ENCODE measurements around the gene PBX4.

Gene PBX4

DNA sequence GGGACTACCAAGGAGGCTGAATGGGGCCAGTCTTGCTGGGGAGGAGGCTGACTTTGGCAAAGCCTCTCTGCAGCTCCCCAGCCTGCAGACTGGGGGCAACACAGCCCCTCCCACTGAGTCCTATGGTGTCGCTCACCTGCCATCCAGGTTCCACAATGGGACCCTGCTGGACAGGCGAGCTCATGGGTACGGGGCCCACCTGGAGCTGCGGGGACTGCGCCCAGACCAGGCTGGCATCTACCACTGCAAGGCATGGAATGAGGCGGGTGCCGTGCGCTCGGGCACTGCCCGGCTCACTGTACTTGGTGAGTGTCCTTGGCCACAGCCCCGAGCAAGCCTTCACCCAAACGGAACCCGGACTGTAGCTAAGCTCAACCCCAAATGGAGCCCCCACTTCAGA, 75.4 kb downstream of the PBX4 start:
- H3F3A ChIP-seq (ENCODE audit: insufficient read depth, low read length): no peaks in the 10 kb centered on the region
- H2AFZ ChIP-seq (ENCODE audit: low read length): no peak overlapping the region
- H3K9ac ChIP-seq (ENCODE audit: low read length): no peak overlapping the region
- H3K27ac ChIP-seq (ENCODE audit: low read depth, low read length, poor library complexity, severe bottlenecking): no peak overlapping the region
- no peaks in the 10 kb centered on the region for H3K79me2 ChIP-seq (ENCODE audit: insufficient read depth, low read length)
- TF ChIP-seq, protein P1, sequence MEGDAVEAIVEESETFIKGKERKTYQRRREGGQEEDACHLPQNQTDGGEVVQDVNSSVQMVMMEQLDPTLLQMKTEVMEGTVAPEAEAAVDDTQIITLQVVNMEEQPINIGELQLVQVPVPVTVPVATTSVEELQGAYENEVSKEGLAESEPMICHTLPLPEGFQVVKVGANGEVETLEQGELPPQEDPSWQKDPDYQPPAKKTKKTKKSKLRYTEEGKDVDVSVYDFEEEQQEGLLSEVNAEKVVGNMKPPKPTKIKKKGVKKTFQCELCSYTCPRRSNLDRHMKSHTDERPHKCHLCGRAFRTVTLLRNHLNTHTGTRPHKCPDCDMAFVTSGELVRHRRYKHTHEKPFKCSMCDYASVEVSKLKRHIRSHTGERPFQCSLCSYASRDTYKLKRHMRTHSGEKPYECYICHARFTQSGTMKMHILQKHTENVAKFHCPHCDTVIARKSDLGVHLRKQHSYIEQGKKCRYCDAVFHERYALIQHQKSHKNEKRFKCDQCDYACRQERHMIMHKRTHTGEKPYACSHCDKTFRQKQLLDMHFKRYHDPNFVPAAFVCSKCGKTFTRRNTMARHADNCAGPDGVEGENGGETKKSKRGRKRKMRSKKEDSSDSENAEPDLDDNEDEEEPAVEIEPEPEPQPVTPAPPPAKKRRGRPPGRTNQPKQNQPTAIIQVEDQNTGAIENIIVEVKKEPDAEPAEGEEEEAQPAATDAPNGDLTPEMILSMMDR (IDR thresholded peaks at IDR 0.05; ENCODE audit: low read length): no peak
- no peak for TF ChIP-seq EZH2 (IDR thresholded peaks at IDR 0.05; ENCODE audit: borderline replicate concordance, low read length)
- no peaks in the 10 kb centered on the region for H3K27me3 ChIP-seq (ENCODE audit: insufficient read depth, low read length)
- H3K4me2 ChIP-seq (ENCODE audit: low read length): no peak overlapping the region
- no peaks in the 10 kb centered on the region for H3K9me2 ChIP-seq (ENCODE audit: low read depth, low read length)
- no peaks in the 10 kb centered on the region for H3K36me3 ChIP-seq (ENCODE audit: insufficient read depth, low read length)
- no peaks in the 10 kb centered on the region for H3K9me3 ChIP-seq (ENCODE audit: low read length)
- H3K4me3 ChIP-seq (ENCODE audit: low read depth, low read length, poor library complexity, severe bottlenecking): no peak overlapping the region
- H4K20me1 ChIP-seq (ENCODE audit: insufficient read depth, low read length): no peaks in the 10 kb centered on the region
- H3K4me1 ChIP-seq (ENCODE audit: insufficient read depth, low read length, severe bottlenecking): peaks cover 6% of the 10 kb centered on the region

DNA sequence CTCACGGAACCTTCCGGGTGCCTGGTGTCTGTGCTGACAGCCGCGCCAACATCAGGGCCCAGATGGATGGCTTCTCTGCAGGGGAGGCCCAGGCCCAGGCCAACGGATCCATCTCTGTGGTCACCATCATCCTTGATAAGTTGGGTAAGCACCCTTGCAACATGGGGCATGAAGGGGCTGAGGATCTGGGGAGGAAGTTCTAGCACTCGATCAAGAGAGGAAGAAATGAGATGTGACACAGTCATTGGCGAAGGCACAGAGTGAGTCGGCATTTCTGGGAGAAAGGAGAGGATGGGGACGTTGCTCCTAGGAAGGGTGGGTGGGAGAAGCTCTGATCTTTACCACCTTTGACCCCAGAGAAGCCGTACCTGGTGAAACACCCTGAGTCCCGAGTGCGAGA, 76.0 kb downstream of the PBX4 start:
- H3F3A ChIP-seq (ENCODE audit: insufficient read depth, low read length): no peaks in the 10 kb centered on the region
- no peak overlapping the region for H3K4me3 ChIP-seq (ENCODE audit: low read depth, low read length, poor library complexity, severe bottlenecking)
- no peak overlapping the region for H3K27ac ChIP-seq (ENCODE audit: low read depth, low read length, poor library complexity, severe bottlenecking)
- no peaks in the 10 kb centered on the region for H3K9me3 ChIP-seq (ENCODE audit: low read length)
- no peak overlapping the region for H3K4me2 ChIP-seq (ENCODE audit: low read length)
- no peaks in the 10 kb centered on the region for H3K9me2 ChIP-seq (ENCODE audit: low read depth, low read length)
- no peaks in the 10 kb centered on the region; the same call in 1 of the 2 replicates for H3K36me3 ChIP-seq (ENCODE audit: insufficient read depth, low read length)
- H4K20me1 ChIP-seq (ENCODE audit: insufficient read depth, low read length): no peaks in the 10 kb centered on the region
- H3K79me2 ChIP-seq (ENCODE audit: insufficient read depth, low read length): no peaks in the 10 kb centered on the region
- H2AFZ ChIP-seq (ENCODE audit: low read length): no peak overlapping the region
- no peak for TF ChIP-seq EZH2 (IDR thresholded peaks at IDR 0.05; ENCODE audit: borderline replicate concordance, low read length)
- no peak overlapping the region for H3K9ac ChIP-seq (ENCODE audit: low read length)
- no peaks in the 10 kb centered on the region for H3K27me3 ChIP-seq (ENCODE audit: insufficient read depth, low read length)
- H3K4me1 ChIP-seq (ENCODE audit: insufficient read depth, low read length, severe bottlenecking): peaks cover 10% of the 10 kb centered on the region

DNA sequence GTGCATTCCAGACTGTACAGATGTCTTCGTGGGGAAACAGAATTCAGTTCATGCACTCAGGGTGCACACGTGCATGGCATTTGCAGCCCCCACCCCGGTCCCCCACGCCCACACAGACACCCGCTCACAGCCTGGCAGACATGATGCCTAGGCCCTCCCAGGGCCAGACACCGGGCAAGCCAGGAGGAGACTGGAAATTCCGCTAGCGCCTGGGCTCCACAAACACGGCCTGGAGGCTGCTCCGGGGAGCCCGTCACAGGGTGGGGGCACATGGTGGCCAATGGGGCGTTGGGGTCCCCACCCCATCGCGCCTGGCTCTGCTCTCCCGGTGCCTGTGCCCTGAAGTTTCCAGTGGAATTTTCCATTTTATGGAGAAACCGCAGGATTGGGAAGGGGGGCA, 76.9 kb downstream of the PBX4 start:
- no peaks in the 10 kb centered on the region for H3K27me3 ChIP-seq (ENCODE audit: insufficient read depth, low read length)
- H3K36me3 ChIP-seq (ENCODE audit: insufficient read depth, low read length): no peaks in the 10 kb centered on the region; the same call in 1 of the 2 replicates
- no peak overlapping the region for H3K9ac ChIP-seq (ENCODE audit: low read length)
- no peaks in the 10 kb centered on the region for H3K79me2 ChIP-seq (ENCODE audit: insufficient read depth, low read length)
- H3K9me3 ChIP-seq (ENCODE audit: low read length): no peaks in the 10 kb centered on the region
- H3K27ac ChIP-seq (ENCODE audit: low read depth, low read length, poor library complexity, severe bottlenecking): no peak overlapping the region
- H4K20me1 ChIP-seq (ENCODE audit: insufficient read depth, low read length): no peaks in the 10 kb centered on the region
- no peaks in the 10 kb centered on the region for H3K9me2 ChIP-seq (ENCODE audit: low read depth, low read length)
- peaks cover 10% of the 10 kb centered on the region for H3K4me1 ChIP-seq (ENCODE audit: insufficient read depth, low read length, severe bottlenecking)
- TF ChIP-seq EZH2 (IDR thresholded peaks at IDR 0.05; ENCODE audit: borderline replicate concordance, low read length): no peak
- TF ChIP-seq, protein P1 (IDR thresholded peaks at IDR 0.05; ENCODE audit: low read length): no peak
- no peak overlapping the region for H3K4me3 ChIP-seq (ENCODE audit: low read depth, low read length, poor library complexity, severe bottlenecking)
- H3F3A ChIP-seq (ENCODE audit: insufficient read depth, low read length): no peaks in the 10 kb centered on the region
- no peak overlapping the region for H2AFZ ChIP-seq (ENCODE audit: low read length)
- no peak overlapping the region for H3K4me2 ChIP-seq (ENCODE audit: low read length)

All from OCI-LY1 (cell line).